ENCODE measurements around the gene RAD51B.

The RAD51B gene

GRCh38 chr14:68451696-68452373 lies 632.3 kb downstream of the RAD51B start:
- no peak for DNase-seq

- no peak for DNase-seq
Measured at GRCh38 chr14:68458253-68458652, 638.7 kb downstream of the RAD51B start.

- peak; percentile 85 for DNase-seq
Measured at GRCh38 chr14:68458840-68459469, 639.4 kb downstream of the RAD51B start.

- DNase-seq, result no peak
Measured at GRCh38 chr14:68459480-68460136, 640.0 kb downstream of the RAD51B start.

- DNase-seq, result no peak
Measured at GRCh38 chr14:68460541-68460940, 641.0 kb downstream of the RAD51B start.

GRCh38 chr14:68461086-68461485 lies 641.5 kb downstream of the RAD51B start:
- no peak for DNase-seq

GRCh38 chr14:68462683-68463082 lies 643.1 kb downstream of the RAD51B start:
- DNase-seq, result peak; percentile 52

GRCh38 chr14:68463299-68463698 lies 643.7 kb downstream of the RAD51B start:
- DNase-seq, result no peak

GRCh38 chr14:68463705-68464374 lies 644.3 kb downstream of the RAD51B start:
- no peak for DNase-seq

GRCh38 chr14:68464711-68465110 lies 645.1 kb downstream of the RAD51B start:
- peak; percentile 85 for DNase-seq

- peak; percentile 96 for DNase-seq
Measured at GRCh38 chr14:68466491-68466977, 647.0 kb downstream of the RAD51B start.

GRCh38 chr14:68467425-68467824 lies 647.8 kb downstream of the RAD51B start:
- no peak for DNase-seq

GRCh38 chr14:68468437-68469207 lies 649.0 kb downstream of the RAD51B start:
- DNase-seq, result peak; percentile 87

- DNase-seq, result no peak
Measured at GRCh38 chr14:68469208-68469713, 649.7 kb downstream of the RAD51B start.

- DNase-seq, result no peak
Measured at GRCh38 chr14:68470361-68470760, 650.8 kb downstream of the RAD51B start.

GRCh38 chr14:68471029-68471963 lies 651.7 kb downstream of the RAD51B start:
- DNase-seq, result no peak

GRCh38 chr14:68471964-68472508 lies 652.5 kb downstream of the RAD51B start:
- DNase-seq, result no peak

- DNase-seq, result no peak
Measured at GRCh38 chr14:68473069-68473468, 653.5 kb downstream of the RAD51B start.

- no peak for DNase-seq
Measured at GRCh38 chr14:68473794-68474193, 654.2 kb downstream of the RAD51B start.

GRCh38 chr14:68474741-68475140 lies 655.2 kb downstream of the RAD51B start:
- DNase-seq, result no peak

GRCh38 chr14:68475802-68476201 lies 656.2 kb downstream of the RAD51B start:
- no peak for DNase-seq
